SK-N-MC (cell line): ENCODE data around the gene OR1F1.

Experiments
- DNase-seq: peaks from one replicate; pipeline ENCODE4 v3.0.0-alpha.2; 2011; ENCODE audit warnings: low read depth, low spot score
- H3K27ac ChIP-seq: fragments of 200-600 bp; sonication (generic); 2 replicates; pipeline ENCODE4 v1.5.1; 2016; ENCODE audit warnings: mixed run types
- H3K36me3 ChIP-seq: fragments of 200-600 bp; sonication (generic); 2 replicates; pipeline ENCODE4 v1.6.1; 2017; ENCODE audit warnings: antibody characterized with exemption, low read length, mixed read lengths; ENCODE audit not compliant: insufficient read depth
- H3K4me3 ChIP-seq: fragments of 200-600 bp; sonication (generic); 2 replicates; pipeline ENCODE4 v1.5.1; 2016
- H3K9ac ChIP-seq: fragments of 200-600 bp; sonication (generic); 2 replicates; pipeline ENCODE4 v1.8.0; 2017; ENCODE audit warnings: mixed run types, mixed read lengths; ENCODE audit not compliant: insufficient read length
- H3K9me3 ChIP-seq: fragments of 200-600 bp; sonication (generic); 2 replicates; pipeline ENCODE4 v1.6.1; 2017; ENCODE audit warnings: low read depth, mild to moderate bottlenecking, antibody characterized with exemption, low read length, moderate library complexity, mixed read lengths
- EZH2 ChIP-seq: fragments of 200-600 bp; sonication (generic); IDR thresholded peaks from one replicate; pipeline ENCODE4 v1.6.1; 2017; ENCODE audit warnings: antibody characterized with exemption
- FOXP2 ChIP-seq: optimal IDR thresholded peaks from 2 replicates; pipeline ENCODE3; 2011; ENCODE audit warnings: mild to moderate bottlenecking, moderate library complexity; ENCODE audit not compliant: insufficient read depth; ENCODE audit errors: extremely low read length, control extremely low read depth
- POLR2AphosphoS5 ChIP-seq: IDR thresholded peaks from 2 replicates; pipeline ENCODE4 v1.6.1; 2012; ENCODE audit warnings: mild to moderate bottlenecking, low read depth, low read length, borderline replicate concordance

The OR1F1 gene

GRCh38 chr16:3157229-3158025 lies 30.6 kb upstream of the OR1F1 start:
- Histone ChIP-seq H3K4me3 (peak overlapping the region; percentile 83), H3K27ac (no peak overlapping the region), H3K9ac (peak overlapping the region; percentile 66), H3K9me3 (no peaks in the 10 kb centered on the region), H3K36me3 (no peaks in the 10 kb centered on the region)
- TF ChIP-seq EZH2 (no peak), FOXP2 (no peak), POLR2AphosphoS5 (no peak)
- peak; percentile 91 for DNase-seq

GRCh38 chr16:3158026-3158509 lies 29.9 kb upstream of the OR1F1 start:
- no peak for TF ChIP-seq FOXP2
- no peak for TF ChIP-seq EZH2
- no peak for TF ChIP-seq POLR2AphosphoS5
- DNase-seq: no peak
- no peak overlapping the region for H3K27ac ChIP-seq

GRCh38 chr16:3158510-3159314 lies 29.3 kb upstream of the OR1F1 start:
- Histone ChIP-seq H3K27ac (peak overlapping the region; percentile 68; the same call in 1 of the 2 replicates), H3K9me3 (no peaks in the 10 kb centered on the region), H3K4me3 (peak overlapping the region; percentile 83), H3K36me3 (no peaks in the 10 kb centered on the region), H3K9ac (peak overlapping the region; percentile 80)
- no peak for TF ChIP-seq EZH2
- TF ChIP-seq FOXP2: no peak
- no peak for TF ChIP-seq POLR2AphosphoS5
- DNase-seq: no peak

More at GRCh38 chr16:3158026-3158509, 29.9 kb upstream of the OR1F1 start:
- peak overlapping the region; percentile 66 for H3K9ac ChIP-seq
- H3K9me3 ChIP-seq: no peaks in the 10 kb centered on the region
- no peaks in the 10 kb centered on the region for H3K36me3 ChIP-seq
- H3K4me3 ChIP-seq: peak overlapping the region; percentile 83

- no peak overlapping the region for H3K4me3 ChIP-seq
- no peak overlapping the region for H3K9ac ChIP-seq
- no peak for TF ChIP-seq FOXP2
- TF ChIP-seq POLR2AphosphoS5: no peak
- no peak for TF ChIP-seq EZH2
Observed at GRCh38 chr16:3161235-3162018, 26.6 kb upstream of the OR1F1 start.

GRCh38 chr16:3164121-3164991 lies 23.6 kb upstream of the OR1F1 start:
- no peak overlapping the region for H3K27ac ChIP-seq
- DNase-seq: no peak
- H3K9me3 ChIP-seq: no peaks in the 10 kb centered on the region
- no peak overlapping the region for H3K4me3 ChIP-seq
- TF ChIP-seq EZH2 (no peak), POLR2AphosphoS5 (no peak), FOXP2 (no peak)
- H3K9ac ChIP-seq: no peak overlapping the region
- no peaks in the 10 kb centered on the region for H3K36me3 ChIP-seq

More at GRCh38 chr16:3161235-3162018, 26.6 kb upstream of the OR1F1 start:
- H3K27ac ChIP-seq: no peak overlapping the region
- no peaks in the 10 kb centered on the region for H3K36me3 ChIP-seq
- no peak for DNase-seq
- no peaks in the 10 kb centered on the region for H3K9me3 ChIP-seq

GRCh38 chr16:3165111-3165822 lies 22.7 kb upstream of the OR1F1 start:
- peak overlapping the region; percentile 49; the same call in 1 of the 2 replicates for H3K4me3 ChIP-seq

More at GRCh38 chr16:3165111-3165822, 22.7 kb upstream of the OR1F1 start:
- H3K9me3 ChIP-seq: no peaks in the 10 kb centered on the region
- H3K27ac ChIP-seq: no peak overlapping the region
- H3K9ac ChIP-seq: no peak overlapping the region
- no peak for TF ChIP-seq EZH2
- TF ChIP-seq FOXP2: no peak
- no peak for TF ChIP-seq POLR2AphosphoS5
- DNase-seq: no peak
- H3K36me3 ChIP-seq: no peaks in the 10 kb centered on the region
